GM13977 (cell line): ENCODE results near the gene ZFP92.

Source experiments
- DNase-seq: peaks from one replicate; pipeline ENCODE4 v3.0.0; 2012; ENCODE audit warnings: low spot score
- in situ Hi-C: fragments of 300-500 bp; cut with MboI; formaldehyde crosslinking; loops from one replicate; pipeline ENCODE4 v1.12.0; 2022; ENCODE audit warnings: low sequenced_read_pairs, low pct_unique_long_range_greater_than_20kb, mixed read lengths, inconsistent platforms; ENCODE audit not compliant: unreplicated experiment
- TF ChIP-seq, protein P1 (sequence below): IDR thresholded peaks from 2 replicates; pipeline ENCODE4 v1.5.1; 2012; ENCODE audit warnings: mild to moderate bottlenecking, control low read depth; ENCODE audit not compliant: insufficient read depth; ENCODE audit errors: extremely low read depth, missing control alignments

The ZFP92 gene

DNA sequence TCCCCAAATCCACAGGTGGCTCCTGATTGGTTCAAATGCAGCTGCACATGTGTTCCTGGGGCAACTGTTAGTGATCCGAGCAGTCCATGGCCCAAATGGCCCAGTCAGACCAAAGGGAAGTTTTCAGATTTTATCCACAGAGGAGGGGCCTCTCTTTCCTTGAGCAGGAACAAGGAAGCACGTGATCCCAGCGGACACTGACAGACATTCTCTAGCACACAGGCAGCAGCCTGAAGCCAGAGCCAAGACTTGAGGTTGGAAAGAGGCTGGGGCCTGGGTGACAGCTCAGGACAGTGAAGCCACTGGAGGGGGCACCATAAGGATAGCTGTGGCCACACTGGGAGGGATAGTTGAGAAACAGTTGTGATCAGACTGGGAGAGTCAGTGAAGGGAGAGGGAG is 3.5 kb upstream of the ZFP92 start:
- no peak for DNase-seq
- in situ Hi-C loops = no loop called here
- TF ChIP-seq, protein P1, sequence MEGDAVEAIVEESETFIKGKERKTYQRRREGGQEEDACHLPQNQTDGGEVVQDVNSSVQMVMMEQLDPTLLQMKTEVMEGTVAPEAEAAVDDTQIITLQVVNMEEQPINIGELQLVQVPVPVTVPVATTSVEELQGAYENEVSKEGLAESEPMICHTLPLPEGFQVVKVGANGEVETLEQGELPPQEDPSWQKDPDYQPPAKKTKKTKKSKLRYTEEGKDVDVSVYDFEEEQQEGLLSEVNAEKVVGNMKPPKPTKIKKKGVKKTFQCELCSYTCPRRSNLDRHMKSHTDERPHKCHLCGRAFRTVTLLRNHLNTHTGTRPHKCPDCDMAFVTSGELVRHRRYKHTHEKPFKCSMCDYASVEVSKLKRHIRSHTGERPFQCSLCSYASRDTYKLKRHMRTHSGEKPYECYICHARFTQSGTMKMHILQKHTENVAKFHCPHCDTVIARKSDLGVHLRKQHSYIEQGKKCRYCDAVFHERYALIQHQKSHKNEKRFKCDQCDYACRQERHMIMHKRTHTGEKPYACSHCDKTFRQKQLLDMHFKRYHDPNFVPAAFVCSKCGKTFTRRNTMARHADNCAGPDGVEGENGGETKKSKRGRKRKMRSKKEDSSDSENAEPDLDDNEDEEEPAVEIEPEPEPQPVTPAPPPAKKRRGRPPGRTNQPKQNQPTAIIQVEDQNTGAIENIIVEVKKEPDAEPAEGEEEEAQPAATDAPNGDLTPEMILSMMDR = no peak

DNA sequence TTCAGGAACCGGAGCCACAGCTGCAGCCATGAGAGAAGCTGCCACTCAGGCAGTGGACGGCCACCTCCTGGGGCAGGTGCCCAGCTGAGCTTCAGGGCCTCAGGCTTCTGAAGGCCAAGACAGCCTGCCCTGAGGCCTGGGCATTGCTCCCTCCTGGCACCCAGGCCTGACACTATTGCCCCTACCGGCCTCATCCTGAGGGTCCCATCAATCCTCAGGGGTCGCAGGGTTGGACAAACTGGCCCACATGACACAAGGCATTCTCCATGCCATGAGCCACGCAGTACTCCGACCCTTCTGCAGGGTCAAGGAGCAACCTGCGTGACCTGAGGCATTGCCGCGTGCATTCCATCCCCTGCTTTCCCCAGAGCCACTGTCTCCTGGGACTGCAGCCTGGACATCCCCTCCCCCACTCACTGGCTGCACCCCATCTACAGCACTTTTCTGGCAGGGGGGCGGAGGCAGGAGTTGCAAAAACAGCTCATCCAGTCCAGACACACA is 3.0 kb upstream of the ZFP92 start:
- in situ Hi-C loops = no loop called here
- no peak for DNase-seq
- TF ChIP-seq, protein P1 = no peak

DNA sequence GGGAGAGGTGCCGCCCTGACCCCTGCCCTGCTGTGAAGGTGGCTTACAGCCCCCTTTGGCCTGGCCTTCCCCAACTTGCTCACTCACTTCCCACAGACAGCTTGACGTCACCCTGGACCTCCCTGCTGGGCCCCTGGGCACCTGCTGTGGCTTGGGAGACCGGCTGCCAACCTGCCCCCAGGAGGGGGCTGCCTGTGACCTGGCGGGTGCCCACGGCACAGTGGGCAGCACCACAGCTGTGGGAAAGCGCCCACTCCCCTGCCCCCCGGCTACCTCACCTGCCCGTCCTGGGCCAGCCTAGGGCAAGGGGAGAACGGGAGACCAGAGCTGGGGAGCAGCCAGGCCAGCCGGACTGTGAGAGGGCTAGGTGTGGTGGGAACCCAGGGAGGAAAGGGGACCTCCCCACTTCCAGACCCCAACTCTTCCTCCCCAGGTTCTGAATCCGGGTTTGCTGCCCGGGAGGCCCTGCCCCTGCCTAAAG is 2.4 kb upstream of the ZFP92 start:
- TF ChIP-seq, protein P1 = no peak
- in situ Hi-C loops = no loop called here
- no peak for DNase-seq

DNA sequence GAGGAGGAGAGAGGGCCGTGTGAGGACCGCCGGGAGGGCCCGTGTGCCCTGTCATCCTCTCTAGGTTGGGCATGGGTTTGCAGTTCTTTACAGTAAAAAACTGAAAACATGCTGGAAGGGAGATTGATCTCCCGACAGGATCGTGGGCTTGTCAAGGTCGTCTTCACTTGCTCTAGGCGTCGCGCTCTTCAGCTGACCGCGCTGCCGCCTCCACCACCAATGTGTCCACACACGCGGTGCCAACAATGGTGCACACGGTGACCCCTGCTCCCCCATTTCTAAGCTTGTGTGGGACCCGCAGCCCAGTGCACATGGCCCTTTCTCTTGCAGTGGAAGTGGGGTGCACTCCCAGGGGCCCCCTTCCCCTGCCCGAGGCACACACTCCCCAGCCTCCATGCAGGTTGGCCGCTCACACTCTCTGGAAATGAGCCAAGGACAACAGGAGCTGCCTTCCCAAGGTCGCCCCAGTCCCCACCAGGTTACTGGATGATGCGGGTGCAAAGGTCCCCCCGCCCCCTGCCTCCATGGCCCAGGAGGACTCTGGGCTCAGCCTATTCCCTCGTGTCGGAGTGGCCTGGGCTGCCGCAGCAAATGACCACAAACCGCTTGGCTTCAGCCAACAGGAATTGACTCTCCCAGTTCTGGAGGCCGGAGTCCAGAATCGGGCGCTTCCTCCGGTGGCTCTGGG is 1.7 kb upstream of the ZFP92 start:
- TF ChIP-seq, protein P1 = no peak
- no peak for DNase-seq
- in situ Hi-C loops = no loop called here

DNA sequence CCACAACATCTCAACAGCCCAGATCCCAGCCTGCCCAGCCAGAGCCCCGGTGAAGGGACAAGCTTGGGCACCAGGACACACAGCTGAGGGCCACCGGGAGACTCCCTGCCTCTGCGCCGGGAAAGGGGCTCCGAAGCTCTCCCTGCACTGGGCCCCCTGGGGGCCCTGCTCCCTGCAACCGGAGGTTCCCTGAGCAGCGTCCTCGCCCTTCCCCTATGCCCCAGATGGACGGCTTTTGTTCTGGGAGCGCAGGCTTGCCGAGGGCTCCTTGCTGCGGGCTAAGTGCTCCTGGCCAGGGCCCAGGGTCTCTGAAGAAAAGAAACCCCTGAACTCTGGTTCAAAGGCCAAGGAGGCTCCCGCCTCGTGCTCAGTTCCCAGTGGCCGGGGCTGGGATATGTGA is 899 bp upstream of the ZFP92 start:
- in situ Hi-C loops = no loop called here
- TF ChIP-seq, protein P1 = no peak
- no peak for DNase-seq

DNA sequence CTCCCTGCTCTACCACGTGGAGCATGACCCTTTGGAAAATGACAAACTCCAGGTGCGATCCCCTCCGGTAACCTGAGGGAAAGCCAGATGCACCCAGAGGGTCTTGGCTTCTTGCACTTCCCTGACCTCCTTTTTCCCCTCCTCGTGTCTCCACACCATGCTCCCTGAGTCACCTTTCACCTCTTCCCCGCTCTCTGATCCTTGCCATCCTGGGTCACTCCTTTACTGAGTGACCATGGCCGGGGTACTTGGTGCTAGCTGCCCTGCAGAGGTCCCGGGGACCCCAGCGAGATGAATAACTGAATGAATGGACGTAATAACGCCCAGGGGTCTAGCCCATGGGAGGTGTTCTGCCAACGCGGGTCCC is 401 bp upstream of the ZFP92 start:
- no peak for DNase-seq
- TF ChIP-seq, protein P1 = no peak
- in situ Hi-C loops = no loop called here
